MM.1S (cell line): ENCODE results near the gene GPR137C.

Experiments used
- DNase-seq: peaks from one replicate; pipeline ENCODE4 v3.0.0-alpha.2; 2015
- H2AFZ ChIP-seq: fragments of 300-600 bp; sonication (generic); 2 replicates; pipeline ENCODE4 v1.6.0; 2016; ENCODE audit warnings: antibody characterized with exemption, low read length
- H3F3A ChIP-seq: fragments of 300-600 bp; sonication (generic); 2 replicates; pipeline ENCODE4 v1.6.1; 2016; ENCODE audit warnings: mild to moderate bottlenecking, antibody characterized with exemption, low read length, moderate library complexity, mixed read lengths; ENCODE audit not compliant: insufficient read depth
- H3K27ac ChIP-seq: fragments of 300-600 bp; sonication (generic); 2 replicates; pipeline ENCODE4 v1.5.1; 2016; ENCODE audit warnings: mild to moderate bottlenecking, low read length
- H3K27me3 ChIP-seq: fragments of 300-600 bp; sonication (generic); replicated peaks from 2 replicates; pipeline ENCODE4 v1.6.0; 2016; ENCODE audit warnings: low read length; ENCODE audit not compliant: insufficient read depth
- H3K36me3 ChIP-seq: fragments of 300-600 bp; sonication (generic); replicated peaks from 2 replicates; pipeline ENCODE4 v1.6.1; 2016; ENCODE audit warnings: mild to moderate bottlenecking, low read length, mixed read lengths; ENCODE audit not compliant: insufficient read depth
- H3K4me1 ChIP-seq: fragments of 300-600 bp; sonication (generic); 2 replicates; pipeline ENCODE4 v1.6.1; 2016; ENCODE audit warnings: low read length, mixed read lengths
- H3K4me2 ChIP-seq: fragments of 300-600 bp; sonication (generic); 2 replicates; pipeline ENCODE4 v1.6.0; 2016; ENCODE audit warnings: low read depth, low read length
- H3K4me3 ChIP-seq: fragments of 300-600 bp; sonication (generic); 2 replicates; pipeline ENCODE4 v1.5.1; 2016; ENCODE audit warnings: low read length, mixed read lengths
- H3K79me2 ChIP-seq: fragments of 300-600 bp; sonication (generic); 2 replicates; pipeline ENCODE4 v1.6.1; 2016; ENCODE audit warnings: mixed run types, low read length, mixed read lengths
- H3K9ac ChIP-seq: fragments of 300-600 bp; sonication (generic); 2 replicates; pipeline ENCODE4 v1.6.1; 2016; ENCODE audit warnings: low read length, mixed read lengths
- H3K9me2 ChIP-seq: fragments of 300-600 bp; sonication (generic); replicated peaks from 2 replicates; pipeline ENCODE4 v1.6.1; 2016; ENCODE audit warnings: mild to moderate bottlenecking, low read length, mixed read lengths; ENCODE audit not compliant: insufficient read depth
- H3K9me3 ChIP-seq: fragments of 300-600 bp; sonication (generic); replicated peaks from 2 replicates; pipeline ENCODE4 v1.6.1; 2016; ENCODE audit warnings: mild to moderate bottlenecking, low read length, mixed read lengths; ENCODE audit not compliant: insufficient read depth
- H4K20me1 ChIP-seq: fragments of 300-600 bp; sonication (generic); 2 replicates; pipeline ENCODE4 v1.6.1; 2016; ENCODE audit warnings: mild to moderate bottlenecking, low read length, moderate library complexity, mixed read lengths; ENCODE audit not compliant: insufficient read depth
- EZH2 ChIP-seq: fragments of 300-600 bp; sonication (generic); optimal IDR thresholded peaks from 2 replicates; pipeline ENCODE3; 2017; ENCODE audit warnings: low read depth, mild to moderate bottlenecking, antibody characterized with exemption, low read length, mixed read lengths
- EZH2phosphoT487 ChIP-seq: fragments of 300-600 bp; sonication (generic); IDR thresholded peaks from 2 replicates; pipeline ENCODE4 v1.6.1; 2018; ENCODE audit warnings: antibody characterized with exemption, low read length
- TF ChIP-seq, protein P1 (sequence below): fragments of 300-600 bp; sonication (generic); IDR thresholded peaks from 2 replicates; pipeline ENCODE4 v1.5.1; 2016; ENCODE audit warnings: antibody characterized with exemption, low read length, mixed read lengths

Gene GPR137C

DNA sequence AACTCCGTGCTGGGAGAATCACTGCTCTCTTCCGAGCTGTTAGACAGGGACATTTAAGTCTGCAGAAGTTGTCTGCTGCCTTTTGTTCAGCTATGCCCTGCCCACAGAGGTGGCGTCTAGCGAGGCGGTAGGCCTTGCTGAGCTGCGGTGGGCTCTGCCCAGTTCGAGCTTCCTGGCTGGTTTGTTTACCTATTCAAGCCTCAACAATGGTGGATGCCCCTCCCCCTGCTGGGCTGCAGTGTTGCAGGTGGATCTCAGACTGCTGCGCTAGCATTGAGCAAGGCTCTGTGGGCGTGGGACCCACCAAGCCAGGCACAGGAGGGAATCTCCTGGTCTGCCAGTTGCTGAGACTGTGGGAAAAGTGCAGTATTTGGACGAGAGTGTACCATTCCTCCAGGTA lies 43.7 kb downstream of the GPR137C start:
- Histone ChIP-seq H2AFZ (no peak overlapping the region), H3K4me2 (no peak overlapping the region), H3K9me3 (no peaks in the 10 kb centered on the region), H3F3A (no peaks in the 10 kb centered on the region), H3K27ac (no peak overlapping the region), H3K9me2 (no peaks in the 10 kb centered on the region), H3K27me3 (no peaks in the 10 kb centered on the region), H3K79me2 (no peaks in the 10 kb centered on the region), H4K20me1 (no peaks in the 10 kb centered on the region), H3K36me3 (no peaks in the 10 kb centered on the region), H3K4me1 (no peaks in the 10 kb centered on the region), H3K9ac (no peak overlapping the region), H3K4me3 (no peak overlapping the region)
- no peak for DNase-seq
- TF ChIP-seq EZH2 (no peak), EZH2phosphoT487 (no peak)
- TF ChIP-seq, protein P1, sequence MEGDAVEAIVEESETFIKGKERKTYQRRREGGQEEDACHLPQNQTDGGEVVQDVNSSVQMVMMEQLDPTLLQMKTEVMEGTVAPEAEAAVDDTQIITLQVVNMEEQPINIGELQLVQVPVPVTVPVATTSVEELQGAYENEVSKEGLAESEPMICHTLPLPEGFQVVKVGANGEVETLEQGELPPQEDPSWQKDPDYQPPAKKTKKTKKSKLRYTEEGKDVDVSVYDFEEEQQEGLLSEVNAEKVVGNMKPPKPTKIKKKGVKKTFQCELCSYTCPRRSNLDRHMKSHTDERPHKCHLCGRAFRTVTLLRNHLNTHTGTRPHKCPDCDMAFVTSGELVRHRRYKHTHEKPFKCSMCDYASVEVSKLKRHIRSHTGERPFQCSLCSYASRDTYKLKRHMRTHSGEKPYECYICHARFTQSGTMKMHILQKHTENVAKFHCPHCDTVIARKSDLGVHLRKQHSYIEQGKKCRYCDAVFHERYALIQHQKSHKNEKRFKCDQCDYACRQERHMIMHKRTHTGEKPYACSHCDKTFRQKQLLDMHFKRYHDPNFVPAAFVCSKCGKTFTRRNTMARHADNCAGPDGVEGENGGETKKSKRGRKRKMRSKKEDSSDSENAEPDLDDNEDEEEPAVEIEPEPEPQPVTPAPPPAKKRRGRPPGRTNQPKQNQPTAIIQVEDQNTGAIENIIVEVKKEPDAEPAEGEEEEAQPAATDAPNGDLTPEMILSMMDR, result no peak

DNA sequence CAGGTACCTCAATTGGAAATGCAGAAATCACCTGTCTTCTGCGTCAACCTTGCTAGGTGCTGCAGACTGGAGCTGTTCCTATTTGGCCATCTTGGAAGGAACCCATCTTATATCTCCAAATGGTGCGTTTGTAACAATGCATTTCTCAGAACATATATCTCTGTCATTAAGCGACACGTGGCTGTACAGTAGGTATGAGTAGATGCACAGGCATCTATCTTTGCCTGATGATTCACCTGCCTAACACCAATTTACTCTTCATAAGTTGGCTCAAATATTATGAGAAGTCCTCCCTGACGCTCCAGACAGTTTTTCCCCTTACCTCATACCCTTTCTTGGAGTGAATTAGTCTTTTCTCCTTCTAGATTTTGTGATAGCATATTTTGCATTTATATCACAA lies 44.2 kb downstream of the GPR137C start:
- Histone ChIP-seq H3K27ac (no peak overlapping the region), H3K36me3 (no peaks in the 10 kb centered on the region), H3K4me1 (no peaks in the 10 kb centered on the region), H3K4me3 (no peak overlapping the region), H2AFZ (no peak overlapping the region), H3K79me2 (no peaks in the 10 kb centered on the region), H4K20me1 (no peaks in the 10 kb centered on the region), H3K27me3 (no peaks in the 10 kb centered on the region), H3K9ac (no peak overlapping the region), H3K9me3 (no peaks in the 10 kb centered on the region), H3F3A (no peaks in the 10 kb centered on the region), H3K4me2 (no peak overlapping the region), H3K9me2 (no peaks in the 10 kb centered on the region)
- DNase-seq, result no peak
- TF ChIP-seq EZH2 (no peak), EZH2phosphoT487 (no peak)
- TF ChIP-seq, protein P1, result no peak

DNA sequence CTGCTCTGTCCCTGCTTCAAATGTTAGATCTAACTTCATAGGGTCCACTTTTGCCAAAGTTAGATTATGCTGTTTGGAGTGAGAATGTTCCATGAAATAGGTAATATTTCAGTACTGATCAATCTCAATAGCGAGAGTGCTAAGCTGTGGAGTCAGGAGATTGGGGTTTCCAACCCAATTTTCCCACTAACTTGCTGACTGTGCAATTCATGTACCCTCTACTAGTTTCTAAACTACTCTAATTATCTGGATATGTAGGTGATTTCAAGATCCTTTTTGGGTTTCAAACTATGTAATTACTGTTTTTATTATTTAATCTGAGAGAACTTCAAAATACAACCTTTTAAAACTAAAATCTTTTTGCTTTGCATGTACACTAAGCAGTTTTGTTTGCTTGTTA lies 45.9 kb downstream of the GPR137C start:
- Histone ChIP-seq H3K9ac (no peak overlapping the region), H3K4me3 (no peak overlapping the region), H3K27ac (no peak overlapping the region), H3K9me3 (no peaks in the 10 kb centered on the region), H3K27me3 (no peaks in the 10 kb centered on the region), H4K20me1 (no peaks in the 10 kb centered on the region), H3K4me1 (no peaks in the 10 kb centered on the region), H3K79me2 (no peaks in the 10 kb centered on the region), H2AFZ (no peak overlapping the region), H3K36me3 (no peaks in the 10 kb centered on the region), H3K9me2 (no peaks in the 10 kb centered on the region), H3K4me2 (no peak overlapping the region), H3F3A (no peaks in the 10 kb centered on the region)
- TF ChIP-seq, protein P1, result no peak
- TF ChIP-seq EZH2 (no peak), EZH2phosphoT487 (no peak)
- DNase-seq, result no peak
